ENCODE data around the gene YAP1. TPM values are rescaled to one million over a fixed set of nuclear protein-coding genes. Genes with fewer than 3 reads are reported as not detected.

YAP1 gene
- total and polyA plus RNA-seq, 11 donors, result 15.2 to 93.0 (median 71.5) TPM

DNA sequence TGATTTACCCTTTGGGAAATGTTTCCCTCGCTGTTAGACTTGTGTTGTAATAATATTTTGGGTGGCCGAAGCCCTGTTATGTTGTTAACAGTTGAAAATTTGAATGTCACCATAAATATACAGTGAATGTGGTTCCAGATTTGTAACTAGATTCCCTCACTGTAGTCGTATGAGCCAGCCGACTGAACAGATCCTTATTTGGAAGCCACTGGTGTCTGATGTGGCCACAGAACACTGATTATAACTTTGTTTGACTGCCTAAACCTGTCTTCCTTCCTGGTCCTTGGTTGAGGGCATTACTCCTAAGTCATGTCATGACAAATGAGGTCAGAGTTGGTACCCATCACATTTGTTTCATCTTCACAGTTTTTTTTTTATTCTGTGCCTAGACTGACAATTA lies 45.4 kb downstream of the YAP1 start:
- WGBS, 4 donors, result 46 to 57% (median 53%) methylated on average over 4 of the region's 4 CpGs
- ATAC-seq (peak in 1 of 4 donors; percentile 31), DNase-seq (no peak)
- TF ChIP-seq, protein P1, sequence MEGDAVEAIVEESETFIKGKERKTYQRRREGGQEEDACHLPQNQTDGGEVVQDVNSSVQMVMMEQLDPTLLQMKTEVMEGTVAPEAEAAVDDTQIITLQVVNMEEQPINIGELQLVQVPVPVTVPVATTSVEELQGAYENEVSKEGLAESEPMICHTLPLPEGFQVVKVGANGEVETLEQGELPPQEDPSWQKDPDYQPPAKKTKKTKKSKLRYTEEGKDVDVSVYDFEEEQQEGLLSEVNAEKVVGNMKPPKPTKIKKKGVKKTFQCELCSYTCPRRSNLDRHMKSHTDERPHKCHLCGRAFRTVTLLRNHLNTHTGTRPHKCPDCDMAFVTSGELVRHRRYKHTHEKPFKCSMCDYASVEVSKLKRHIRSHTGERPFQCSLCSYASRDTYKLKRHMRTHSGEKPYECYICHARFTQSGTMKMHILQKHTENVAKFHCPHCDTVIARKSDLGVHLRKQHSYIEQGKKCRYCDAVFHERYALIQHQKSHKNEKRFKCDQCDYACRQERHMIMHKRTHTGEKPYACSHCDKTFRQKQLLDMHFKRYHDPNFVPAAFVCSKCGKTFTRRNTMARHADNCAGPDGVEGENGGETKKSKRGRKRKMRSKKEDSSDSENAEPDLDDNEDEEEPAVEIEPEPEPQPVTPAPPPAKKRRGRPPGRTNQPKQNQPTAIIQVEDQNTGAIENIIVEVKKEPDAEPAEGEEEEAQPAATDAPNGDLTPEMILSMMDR (IDR thresholded peaks at IDR 0.05), result no peak
- no peak for TF ChIP-seq POLR2A (IDR thresholded peaks at IDR 0.05)
- no peaks in the 10 kb centered on the region for H3K36me3 ChIP-seq
- H3K4me1 ChIP-seq, result peaks cover 0 to 72% (median 33%) of the 10 kb centered on the region in 12 donors
- intact Hi-C loops (cut with DNase I), result loop anchor here in 3 of 10 donors (5.0 to 10.0 kb wide), 2 partner anchors 43 to 59 kb away; partner anchors contain the start of gene YAP1 (in 2 of the 3)
- no peak overlapping the region for H3K4me3 ChIP-seq
- H3K9me3 ChIP-seq, result no peaks in the 10 kb centered on the region
- H3K27me3 ChIP-seq, result no peaks in the 10 kb centered on the region
- peak overlapping the region in 1 of 12 donors; percentile 13 for H3K27ac ChIP-seq

- Histone ChIP-seq H3K4me3 (no peak overlapping the region), H3K9me3 (no peaks in the 10 kb centered on the region), H3K36me3 (peaks cover 0 to 2% (median 0%) of the 10 kb centered on the region in 9 donors), H3K27ac (peak overlapping the region in 8 of 12 donors; percentile 21 to 63 (median 50)), H3K4me1 (peaks cover 0 to 66% (median 31%) of the 10 kb centered on the region in 12 donors), H3K27me3 (no peaks in the 10 kb centered on the region)
- intact Hi-C loops (cut with DNase I), result loop anchor here in 3 of 10 donors (5.0 to 10.0 kb wide), 2 partner anchors 45 to 58 kb away; partner anchors contain the start of gene YAP1 (in 2 of the 3)
- ATAC-seq (peak; percentile 92 to 96 (median 94)), DNase-seq (peak in 4 of 5 donors; percentile 64 to 76 (median 71))
- no peak for TF ChIP-seq POLR2A (IDR thresholded peaks at IDR 0.05)
- TF ChIP-seq, protein P1 (IDR thresholded peaks at IDR 0.05), result no peak
- WGBS, 4 donors, result 18 to 26% (median 23%) methylated on average over 2 of the region's 2 CpGs
Measured at GRCh38 chr11:102157219-102157618, 47.0 kb downstream of the YAP1 start.

- 29 to 37% (median 36%) methylated on average over 2 of the region's 2 CpGs for WGBS, 4 donors
- Histone ChIP-seq H3K36me3 (peaks cover 0 to 10% (median under 1%) of the 10 kb centered on the region in 9 donors), H3K4me3 (no peak overlapping the region), H3K27me3 (no peaks in the 10 kb centered on the region), H3K9me3 (no peaks in the 10 kb centered on the region), H3K4me1 (peaks cover 0 to 71% (median 31%) of the 10 kb centered on the region in 12 donors), H3K27ac (peak overlapping the region in 4 of 12 donors; percentile 41 to 63 (median 57))
- intact Hi-C loops (cut with DNase I), result loop anchor here in 3 of 10 donors (5.0 to 10.0 kb wide), 2 partner anchors 46 to 57 kb away; partner anchors contain the start of gene YAP1 (in 2 of the 3)
- peak in 1 of 4 donors; percentile 28 for ATAC-seq
- TF ChIP-seq, protein P1 (IDR thresholded peaks at IDR 0.05), result no peak
- TF ChIP-seq POLR2A (IDR thresholded peaks at IDR 0.05), result no peak
- no peak for DNase-seq
Measured at GRCh38 chr11:102158164-102158735, 48.0 kb downstream of the YAP1 start.

DNA sequence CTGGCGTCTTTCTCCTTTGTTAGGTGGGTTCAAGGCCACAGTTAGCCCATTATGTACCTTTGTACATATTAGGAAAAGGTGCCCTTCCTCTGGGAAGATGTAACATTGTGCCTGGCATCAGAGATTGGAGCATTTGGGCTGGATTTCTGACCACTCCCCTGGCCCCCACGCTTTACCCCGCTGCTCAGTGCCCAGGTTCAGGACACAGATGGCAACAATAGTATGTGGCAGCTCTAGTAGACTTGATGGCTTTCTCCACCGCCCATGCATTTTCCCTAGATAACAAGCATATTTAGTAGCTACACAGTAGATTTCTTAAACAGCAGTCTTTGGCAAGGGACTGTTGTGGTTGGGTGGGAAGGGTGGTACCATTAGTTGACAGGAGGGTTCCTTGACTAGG lies 53.1 kb downstream of the YAP1 start:
- H3K9me3 ChIP-seq, result no peaks in the 10 kb centered on the region
- no peak for ATAC-seq
- no peaks in the 10 kb centered on the region for H3K27me3 ChIP-seq
- peaks cover 0 to 18% (median 8%) of the 10 kb centered on the region in 9 donors for H3K36me3 ChIP-seq
- intact Hi-C loops (cut with DNase I), result no loop called here
- TF ChIP-seq, protein P1 (IDR thresholded peaks at IDR 0.05), result no peak
- no peak for TF ChIP-seq POLR2A (IDR thresholded peaks at IDR 0.05)
- no peak overlapping the region for H3K4me3 ChIP-seq
- H3K4me1 ChIP-seq, result peaks cover 0 to 28% (median 5%) of the 10 kb centered on the region in 12 donors
- DNase-seq, result no peak
- H3K27ac ChIP-seq, result no peak overlapping the region
- WGBS, 4 donors, result 91 to 97% (median 92%) methylated on average over 4 of the region's 4 CpGs

Data from heart left ventricle (tissue), 16 donors.